ENCODE data around the gene NRP1. TPM values are rescaled to one million over a fixed set of nuclear protein-coding genes. Genes with fewer than 3 reads are reported as not detected.

The NRP1 gene
- total and polyA plus RNA-seq, 2 of the 8 experiments (the other 6 are each of a cell fraction or from before 2014, with no cell fraction given): 1.2 to 2.1 TPM

DNA sequence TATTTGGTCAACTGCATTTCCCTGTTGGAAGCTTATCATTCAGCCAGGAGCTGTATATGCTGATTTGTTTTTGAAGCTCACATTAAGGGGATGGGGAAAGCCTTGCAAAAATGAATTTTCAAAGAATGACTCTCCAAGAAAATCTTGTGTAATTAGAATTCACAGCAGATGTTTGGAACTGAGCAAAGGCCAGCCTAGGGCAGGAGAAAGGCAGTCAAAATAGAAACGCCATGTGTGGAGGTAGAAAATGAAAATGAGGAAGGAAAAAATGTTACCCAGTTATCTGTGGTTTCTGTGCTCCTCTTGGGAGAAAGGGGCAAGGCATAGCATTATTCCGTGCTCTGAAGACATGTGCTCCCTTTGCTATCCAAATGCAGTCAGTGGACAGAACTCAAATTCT is 93.5 kb downstream of the NRP1 start:
- no peak overlapping the region for H2BK20ac ChIP-seq (ENCODE audit: low read length)
- no peak overlapping the region for H3K27ac ChIP-seq (ENCODE audit: low read depth, low read length)
- H4K5ac ChIP-seq (ENCODE audit: insufficient read length, low read depth, low read length): no peak overlapping the region
- H3K79me1 ChIP-seq (ENCODE audit: low read depth, low read length): no peaks in the 10 kb centered on the region
- H3K79me2 ChIP-seq (ENCODE audit: control insufficient read depth in 1 of 2, insufficient read depth in 2 of 2, low read length in 2 of 2): no peaks in the 10 kb centered on the region
- H3K18ac ChIP-seq (ENCODE audit: extremely low read depth, low read length): no peak overlapping the region
- peaks cover 0 to 1% (median 0%) of the 10 kb centered on the region in 4 experiments; a peak in 1 of 7 replicates for H3K27me3 ChIP-seq (replicated peaks in 1 of 4; ENCODE audit: control insufficient read depth in 3 of 4, extremely low read depth in 1 of 4, insufficient read depth in 3 of 4, low read length in 3 of 4)
- no peak overlapping the region for H3K4ac ChIP-seq (replicated peaks; ENCODE audit: insufficient read length, low read depth, low read length)
- H4K91ac ChIP-seq (replicated peaks; ENCODE audit: insufficient read length, low read length): no peak overlapping the region
- H2BK15ac ChIP-seq (ENCODE audit: low read length): no peak overlapping the region
- no peak overlapping the region for H3K9ac ChIP-seq (replicated peaks in 1 of 4; ENCODE audit: extremely low read depth in 1 of 4, low read depth in 3 of 4, low read length in 3 of 4)
- no peak for TF ChIP-seq CBX5 (IDR thresholded peaks at IDR 0.05; ENCODE audit: low read depth, low read length)
- TF ChIP-seq CHD1 (IDR thresholded peaks at IDR 0.05; ENCODE audit: low read depth, low read length): no peak
- TF ChIP-seq ZNF274 (IDR thresholded peaks at IDR 0.05; ENCODE audit: borderline replicate concordance, extremely low read depth, low read length): no peak
- TF ChIP-seq SRF (IDR thresholded peaks at IDR 0.05; ENCODE audit: low read depth, low read length): no peak
- TF ChIP-seq PHF8 (conservative IDR thresholded peaks at IDR 0.05; ENCODE audit: low read depth, low read length): no peak
- no peak for TF ChIP-seq SIX5 (IDR thresholded peaks at IDR 0.05; ENCODE audit: low read depth, low read length)
- TF ChIP-seq NANOG (IDR thresholded peaks at IDR 0.05; ENCODE audit: insufficient read depth, low read depth, low read length, poor library complexity, severe bottlenecking): no peak
- no peak for TF ChIP-seq SIRT6 (IDR thresholded peaks at IDR 0.05; ENCODE audit: low read length)
- TF ChIP-seq EP300 (IDR thresholded peaks at IDR 0.05; ENCODE audit: borderline replicate concordance in 1 of 2, low read depth in 2 of 2, low read length in 2 of 2): no peak
- no peak for TF ChIP-seq CBX8 (IDR thresholded peaks at IDR 0.05; ENCODE audit: borderline replicate concordance, low read depth, low read length)
- no peak for TF ChIP-seq CREB1 (IDR thresholded peaks at IDR 0.05)
- TF ChIP-seq SP2 (IDR thresholded peaks at IDR 0.05; ENCODE audit: low read length): no peak
- no peak for TF ChIP-seq TAF1 (IDR thresholded peaks at IDR 0.05; ENCODE audit: low read depth, low read length)
- TF ChIP-seq HDAC6 (IDR thresholded peaks at IDR 0.05; ENCODE audit: low read depth, low read length): no peak
- TF ChIP-seq SAP30 (IDR thresholded peaks at IDR 0.05; ENCODE audit: insufficient read depth, insufficient replicate concordance, low read length): no peak
- H2BK120ac ChIP-seq (replicated peaks; ENCODE audit: low read depth, low read length): no peak overlapping the region
- no peaks in the 10 kb centered on the region for H4K20me1 ChIP-seq (replicated peaks in 1 of 2; ENCODE audit: control insufficient read depth in 1 of 2, insufficient read depth in 2 of 2, low read length in 2 of 2)
- CTCF ChIA-PET (ENCODE audit: partially characterized antibody): no interaction called here
- H2AK5ac ChIP-seq (ENCODE audit: low read depth, low read length): no peak overlapping the region
- no peak for DNase-seq (ENCODE audit: low read depth in 1 of 2, low spot score in 2 of 2)
- H3K23ac ChIP-seq (ENCODE audit: insufficient read length): no peak overlapping the region
- H2BK5ac ChIP-seq (ENCODE audit: low read depth, low read length): no peak overlapping the region
- H3K4me3 ChIP-seq (ENCODE audit: extremely low read depth in 1 of 4, insufficient read depth in 2 of 4, low read depth in 3 of 4, low read length in 4 of 4): no peak overlapping the region
- H3K23me2 ChIP-seq (ENCODE audit: low read depth, low read length): peaks cover 2% of the 10 kb centered on the region; the same call in 1 of the 2 replicates
- WGBS, 2 experiments (ENCODE audit: extremely low coverage in 1 of 2, insufficient coverage in 1 of 2, insufficient read length in 1 of 2, insufficient replicate concordance in 2 of 2, low coverage in 1 of 2, low lambda C conversion rate in 2 of 2, missing lambda C conversion rate in 1 of 2): 55% methylated on average over 2 of the region's 2 CpGs; no CpG with 5 or more reads in 1 of the 2 experiments
- H3K56ac ChIP-seq (replicated peaks; ENCODE audit: insufficient read length, low read depth, low read length): no peak overlapping the region
- FAIRE-seq: no peak
- no peaks in the 10 kb centered on the region for H3K4me1 ChIP-seq (replicated peaks in 1 of 4; ENCODE audit: control insufficient read depth in 3 of 4, insufficient read depth in 4 of 4, low read length in 3 of 4)
- H4K8ac ChIP-seq (ENCODE audit: extremely low read depth, insufficient read depth, low read length): no peak overlapping the region
- POLR2A ChIA-PET (ENCODE audit: partially characterized antibody): no interaction called here
- no peak overlapping the region for H2BK12ac ChIP-seq (ENCODE audit: low read depth, low read length)
- no peak overlapping the region for H2AFZ ChIP-seq (ENCODE audit: low read length)
- no peak overlapping the region for H3K4me2 ChIP-seq (ENCODE audit: insufficient read depth in 1 of 2, low read depth in 2 of 2, low read length in 2 of 2)
- H3K14ac ChIP-seq (ENCODE audit: insufficient read length): no peak overlapping the region
- no peaks in the 10 kb centered on the region for H3K9me3 ChIP-seq (ENCODE audit: insufficient read depth in 2 of 2, low read depth in 1 of 2, low read length in 1 of 2)
- no peaks in the 10 kb centered on the region for H3K36me3 ChIP-seq (ENCODE audit: control insufficient read depth in 2 of 4, insufficient read depth in 4 of 4, low read length in 3 of 4)
